ENCODE data around the gene DSG3. TPM values are rescaled to one million over a fixed set of nuclear protein-coding genes. Genes with fewer than 3 reads are reported as not detected.

Gene DSG3
- total RNA-seq, 1 experiment from 2014 or later: 0.05 TPM

DNA sequence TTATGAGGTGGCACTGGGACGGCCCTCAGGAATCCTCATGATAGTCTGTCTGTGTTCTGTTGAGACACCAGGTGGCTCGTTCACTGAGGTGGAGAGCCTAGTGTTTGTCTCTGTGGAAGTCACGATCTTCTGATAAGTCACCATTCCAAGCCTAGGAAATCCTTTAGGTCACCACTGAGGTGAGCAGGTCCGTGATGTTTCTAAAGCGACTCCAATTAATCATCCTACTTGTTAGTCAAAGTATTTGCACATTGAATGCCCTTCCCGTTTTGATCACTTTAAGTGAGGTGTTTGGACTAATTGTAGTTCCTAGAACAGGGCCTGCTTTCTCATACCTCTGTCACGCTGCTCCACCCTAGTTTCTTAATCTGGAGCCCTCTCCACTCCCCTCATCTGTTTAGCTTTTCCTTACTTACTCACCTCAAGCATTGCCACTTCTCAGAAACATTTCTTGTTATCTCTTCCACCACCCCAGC, 28.0 kb upstream of the DSG3 start (continued):
- TF ChIP-seq ZNF274 (IDR thresholded peaks at IDR 0.05; ENCODE audit: low read depth, low read length): no peak
- TF ChIP-seq CEBPB (IDR thresholded peaks at IDR 0.05; ENCODE audit: low read depth): no peak
- no peak for TF ChIP-seq EZH2 (IDR thresholded peaks at IDR 0.05)

DNA sequence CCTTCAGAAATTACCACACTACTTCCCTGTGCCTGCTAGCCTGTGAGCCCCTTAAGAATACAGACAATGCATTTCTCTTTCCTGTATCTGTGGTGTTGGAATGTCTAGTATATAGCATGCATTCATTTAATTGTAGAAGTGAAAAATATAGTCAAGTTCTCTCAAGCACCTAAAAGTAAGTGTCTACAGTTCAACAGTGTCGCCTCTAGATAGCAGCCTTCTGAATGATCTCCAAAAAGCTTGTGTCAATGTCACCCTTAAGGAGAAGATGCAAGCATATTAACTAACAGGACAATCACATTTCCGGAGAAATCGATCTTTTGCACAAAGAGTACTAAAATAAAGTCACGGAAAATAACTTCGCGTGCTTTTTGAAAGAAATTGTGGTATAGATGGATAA, 27.5 kb upstream of the DSG3 start:
- Histone ChIP-seq H3K9ac (ENCODE audit: low read length) (peak overlapping the region; percentile 22; the same call in 1 of the 2 replicates), H3K27ac (ENCODE audit: low read depth, low read length) (peak overlapping the region; percentile 51), H3K9me2 (ENCODE audit: insufficient read depth) (no peaks in the 10 kb centered on the region), H3K79me2 (ENCODE audit: insufficient read depth, low read length) (no peaks in the 10 kb centered on the region), H3K4me3 (replicated peaks in 1 of 2; ENCODE audit: low read depth in 1 of 2, low read length in 2 of 2) (peak overlapping the region in 1 of 2 experiments; percentile 24; a peak in 1 of 4 replicates), H3K36me3 (ENCODE audit: control insufficient read depth in 1 of 2, insufficient read depth in 2 of 2, low read length in 2 of 2) (no peaks in the 10 kb centered on the region), H2AFZ (ENCODE audit: low read depth, low read length, poor library complexity, severe bottlenecking) (peak overlapping the region; percentile 94), H3K4me1 (ENCODE audit: control insufficient read depth in 1 of 2, insufficient read depth in 2 of 2, low read length in 2 of 2) (peaks cover 7 to 28% of the 10 kb centered on the region in 2 experiments; a peak in 3 of 4 replicates), H3K27me3 (ENCODE audit: insufficient read depth, low read length) (no peaks in the 10 kb centered on the region), H3K4me2 (ENCODE audit: low read length) (peak overlapping the region; percentile 61), H4K20me1 (ENCODE audit: insufficient read depth) (no peaks in the 10 kb centered on the region), H3K9me3 (ENCODE audit: control insufficient read depth in 1 of 2, insufficient read depth in 1 of 2, low read depth in 1 of 2, low read length in 2 of 2) (no peaks in the 10 kb centered on the region)
- CTCF ChIA-PET: interaction anchor here (0.6 to 1.0 kb wide), 4 partner anchors 10 to 143 kb away, joined by 3 to 4 read pairs (median 4); no protein-coding TSS in a partner anchor
- ATAC-seq: peak; percentile 44
- intact Hi-C loops (cut with micrococcal nuclease): loop anchor here (5.0 to 10.0 kb wide), 3 partner anchors 153 to 535 kb away; no protein-coding TSS in a partner anchor
- no peak for DNase-seq (ENCODE audit: low read depth, low spot score)
- BruUV-seq (replicated peaks): no TSS peak
- POLR2A ChIA-PET: interaction anchor here (1.3 to 1.4 kb wide), 2 partner anchors 10 to 130 kb away, joined by 3 to 4 read pairs; no protein-coding TSS in a partner anchor
- TF ChIP-seq CBX3 (IDR thresholded peaks at IDR 0.05; ENCODE audit: low read depth) (no peak), POLR2A (IDR thresholded peaks at IDR 0.05; ENCODE audit: borderline replicate concordance, extremely low read depth, insufficient read depth, insufficient read length) (no peak), RAD21 (IDR thresholded peaks at IDR 0.05; ENCODE audit: low read depth) (peak; percentile 20; the same call in 1 of the 2 replicates)
- TF ChIP-seq, protein P1, sequence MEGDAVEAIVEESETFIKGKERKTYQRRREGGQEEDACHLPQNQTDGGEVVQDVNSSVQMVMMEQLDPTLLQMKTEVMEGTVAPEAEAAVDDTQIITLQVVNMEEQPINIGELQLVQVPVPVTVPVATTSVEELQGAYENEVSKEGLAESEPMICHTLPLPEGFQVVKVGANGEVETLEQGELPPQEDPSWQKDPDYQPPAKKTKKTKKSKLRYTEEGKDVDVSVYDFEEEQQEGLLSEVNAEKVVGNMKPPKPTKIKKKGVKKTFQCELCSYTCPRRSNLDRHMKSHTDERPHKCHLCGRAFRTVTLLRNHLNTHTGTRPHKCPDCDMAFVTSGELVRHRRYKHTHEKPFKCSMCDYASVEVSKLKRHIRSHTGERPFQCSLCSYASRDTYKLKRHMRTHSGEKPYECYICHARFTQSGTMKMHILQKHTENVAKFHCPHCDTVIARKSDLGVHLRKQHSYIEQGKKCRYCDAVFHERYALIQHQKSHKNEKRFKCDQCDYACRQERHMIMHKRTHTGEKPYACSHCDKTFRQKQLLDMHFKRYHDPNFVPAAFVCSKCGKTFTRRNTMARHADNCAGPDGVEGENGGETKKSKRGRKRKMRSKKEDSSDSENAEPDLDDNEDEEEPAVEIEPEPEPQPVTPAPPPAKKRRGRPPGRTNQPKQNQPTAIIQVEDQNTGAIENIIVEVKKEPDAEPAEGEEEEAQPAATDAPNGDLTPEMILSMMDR (IDR thresholded peaks at IDR 0.05 in 2 of 3, conservative IDR thresholded peaks at IDR 0.05 in 1 of 3; ENCODE audit: borderline replicate concordance in 1 of 3, insufficient read depth in 1 of 3, low read depth in 2 of 3, low read length in 2 of 3): peak in 2 of 3 experiments; percentile 6 to 21; a peak in 1 of 6 replicates
- RAD21 ChIA-PET (ENCODE audit: low non-redundant PET in 1 of 2, low total read pairs in 2 of 2, uncharacterized antibody in 2 of 2, unreplicated experiment in 2 of 2): interaction anchor here in 1 of 2 experiments (0.7 kb wide), 1 partner anchor 41 kb away, joined by 3 read pairs; no protein-coding TSS in a partner anchor
